ENCODE measurements around the gene GPAM.

DNA sequence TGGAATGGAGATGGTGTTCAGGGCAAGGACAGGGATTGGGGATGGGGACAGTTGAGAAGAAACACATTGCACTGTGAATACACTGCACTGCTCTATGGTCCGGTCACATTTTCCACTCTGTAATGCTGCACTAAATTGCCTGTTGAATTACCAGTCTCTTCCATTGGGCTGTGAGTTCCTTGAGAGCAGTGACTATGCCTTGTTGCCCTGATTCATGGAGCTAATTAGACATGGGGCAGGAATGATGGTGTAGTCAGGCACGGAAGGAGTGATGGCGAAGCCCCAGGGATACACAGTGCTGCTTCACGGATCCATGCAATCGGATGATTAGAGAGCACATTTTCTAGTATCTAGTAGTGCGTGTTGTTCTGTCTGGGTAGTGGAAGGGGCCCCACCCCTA is 25.4 kb upstream of the GPAM start:
- TF ChIP-seq, protein P1, sequence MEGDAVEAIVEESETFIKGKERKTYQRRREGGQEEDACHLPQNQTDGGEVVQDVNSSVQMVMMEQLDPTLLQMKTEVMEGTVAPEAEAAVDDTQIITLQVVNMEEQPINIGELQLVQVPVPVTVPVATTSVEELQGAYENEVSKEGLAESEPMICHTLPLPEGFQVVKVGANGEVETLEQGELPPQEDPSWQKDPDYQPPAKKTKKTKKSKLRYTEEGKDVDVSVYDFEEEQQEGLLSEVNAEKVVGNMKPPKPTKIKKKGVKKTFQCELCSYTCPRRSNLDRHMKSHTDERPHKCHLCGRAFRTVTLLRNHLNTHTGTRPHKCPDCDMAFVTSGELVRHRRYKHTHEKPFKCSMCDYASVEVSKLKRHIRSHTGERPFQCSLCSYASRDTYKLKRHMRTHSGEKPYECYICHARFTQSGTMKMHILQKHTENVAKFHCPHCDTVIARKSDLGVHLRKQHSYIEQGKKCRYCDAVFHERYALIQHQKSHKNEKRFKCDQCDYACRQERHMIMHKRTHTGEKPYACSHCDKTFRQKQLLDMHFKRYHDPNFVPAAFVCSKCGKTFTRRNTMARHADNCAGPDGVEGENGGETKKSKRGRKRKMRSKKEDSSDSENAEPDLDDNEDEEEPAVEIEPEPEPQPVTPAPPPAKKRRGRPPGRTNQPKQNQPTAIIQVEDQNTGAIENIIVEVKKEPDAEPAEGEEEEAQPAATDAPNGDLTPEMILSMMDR (IDR thresholded peaks at IDR 0.05): no peak
- no peak for TF ChIP-seq POLR2A (IDR thresholded peaks at IDR 0.05)

Measured in vagina (tissue), 2 donors.